ENCODE data around the gene CHD3. TPM values are rescaled to one million over a fixed set of nuclear protein-coding genes. Genes with fewer than 3 reads are reported as not detected.
"Not testable (repeated sequence)": the region's sequence is repeated elsewhere in the genome, so short reads cannot be mapped to it uniquely, and the experiment has no call there.

The CHD3 gene
- total and polyA plus RNA-seq, 2 donors from 2014 or later, result 41.5 to 94.6 TPM

DNA sequence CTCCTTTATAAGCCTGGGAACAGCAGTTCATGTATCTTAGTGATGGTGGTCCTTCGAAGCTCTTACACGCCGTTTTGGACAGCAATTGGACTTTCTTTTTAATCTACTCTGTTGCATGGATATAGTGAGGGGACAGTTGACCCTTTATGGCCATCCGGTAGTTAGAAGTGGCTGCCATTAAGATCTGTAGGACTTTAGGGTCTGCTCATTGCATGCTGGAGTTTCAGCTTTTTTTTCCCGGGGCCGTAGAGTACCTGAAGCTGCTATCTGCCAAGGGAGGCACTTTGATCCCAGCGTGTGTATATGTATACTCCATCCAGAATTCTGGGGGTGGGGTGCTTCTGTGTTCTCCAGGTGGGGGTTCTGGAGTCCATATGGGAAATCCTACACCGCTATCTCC is 29.6 kb upstream of the CHD3 start:
- Histone ChIP-seq H3K27me3 (ENCODE audit: control insufficient read depth, insufficient read depth, low read length) (no peaks in the 10 kb centered on the region), H3K36me3 (ENCODE audit: control insufficient read depth in 2 of 3, insufficient read depth in 3 of 3, low read length in 3 of 3) (peaks cover 0 to 2% (median 0%) of the 10 kb centered on the region in 3 donors), H3K4me1 (ENCODE audit: control insufficient read depth in 2 of 3, insufficient read depth in 2 of 3, low read depth in 1 of 3, low read length in 3 of 3) (peaks cover 0 to 25% (median 4%) of the 10 kb centered on the region in 3 donors), H3K9ac (ENCODE audit: low read length in 3 of 3) (peak overlapping the region in 1 of 3 donors; percentile 63), H3K27ac (ENCODE audit: low read depth in 2 of 2, low read length in 2 of 2) (no peak overlapping the region), H3K9me3 (ENCODE audit: control insufficient read depth in 2 of 3, insufficient read depth in 1 of 3, low read length in 3 of 3) (no peaks in the 10 kb centered on the region), H3K4me3 (ENCODE audit: low read length in 3 of 3) (peak overlapping the region in 2 of 3 donors; percentile 73 to 79)
- FAIRE-seq, result no peak
- TF ChIP-seq, protein P1, sequence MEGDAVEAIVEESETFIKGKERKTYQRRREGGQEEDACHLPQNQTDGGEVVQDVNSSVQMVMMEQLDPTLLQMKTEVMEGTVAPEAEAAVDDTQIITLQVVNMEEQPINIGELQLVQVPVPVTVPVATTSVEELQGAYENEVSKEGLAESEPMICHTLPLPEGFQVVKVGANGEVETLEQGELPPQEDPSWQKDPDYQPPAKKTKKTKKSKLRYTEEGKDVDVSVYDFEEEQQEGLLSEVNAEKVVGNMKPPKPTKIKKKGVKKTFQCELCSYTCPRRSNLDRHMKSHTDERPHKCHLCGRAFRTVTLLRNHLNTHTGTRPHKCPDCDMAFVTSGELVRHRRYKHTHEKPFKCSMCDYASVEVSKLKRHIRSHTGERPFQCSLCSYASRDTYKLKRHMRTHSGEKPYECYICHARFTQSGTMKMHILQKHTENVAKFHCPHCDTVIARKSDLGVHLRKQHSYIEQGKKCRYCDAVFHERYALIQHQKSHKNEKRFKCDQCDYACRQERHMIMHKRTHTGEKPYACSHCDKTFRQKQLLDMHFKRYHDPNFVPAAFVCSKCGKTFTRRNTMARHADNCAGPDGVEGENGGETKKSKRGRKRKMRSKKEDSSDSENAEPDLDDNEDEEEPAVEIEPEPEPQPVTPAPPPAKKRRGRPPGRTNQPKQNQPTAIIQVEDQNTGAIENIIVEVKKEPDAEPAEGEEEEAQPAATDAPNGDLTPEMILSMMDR (IDR thresholded peaks at IDR 0.05; ENCODE audit: borderline replicate concordance, extremely low read depth, insufficient read depth), result no peak
- intact Hi-C loops (cut with DNase I), result no loop called here
- DNase-seq, result no peak

DNA sequence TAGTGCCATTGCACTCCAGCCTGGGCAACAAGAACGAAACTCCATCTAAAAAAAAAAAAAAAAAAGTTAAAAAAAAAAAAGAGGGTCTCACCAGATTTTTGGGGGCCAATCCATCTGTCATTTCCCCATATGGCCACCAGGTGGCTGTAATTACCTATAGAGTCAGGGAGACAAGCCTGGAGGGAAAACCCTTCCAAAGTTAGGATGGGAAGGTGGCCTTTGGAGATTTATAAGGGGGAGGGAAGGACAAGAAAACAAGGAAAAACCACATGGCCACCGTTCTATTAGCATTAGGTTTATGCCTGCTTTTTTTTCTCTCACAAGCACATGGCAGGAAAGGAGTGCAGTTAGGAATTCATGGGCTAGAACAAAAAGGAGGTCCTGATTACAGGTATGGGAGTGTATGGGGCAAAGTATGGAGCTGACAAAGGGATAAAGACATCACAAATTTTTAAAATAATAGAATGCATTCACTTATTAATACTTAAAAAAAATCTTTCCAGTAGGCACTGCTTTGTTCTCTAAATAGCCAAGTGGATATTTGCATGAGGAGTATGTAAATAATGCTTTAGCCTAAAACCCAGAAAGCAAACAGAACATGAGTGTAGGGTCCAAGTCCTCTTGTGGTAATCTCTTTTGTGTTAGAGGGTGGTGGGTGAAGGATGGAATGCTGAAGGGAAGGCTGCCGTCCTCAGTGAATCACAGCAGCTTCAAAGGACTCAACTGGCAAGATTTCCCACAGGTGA is 25.7 kb upstream of the CHD3 start:
- Histone ChIP-seq H3K36me3 (ENCODE audit: control insufficient read depth in 2 of 3, insufficient read depth in 3 of 3, low read length in 3 of 3) (peaks cover 0 to 2% (median 2%) of the 10 kb centered on the region in 3 donors), H3K4me1 (ENCODE audit: control insufficient read depth in 2 of 3, insufficient read depth in 2 of 3, low read depth in 1 of 3, low read length in 3 of 3) (peaks cover 0 to 9% (median 4%) of the 10 kb centered on the region in 3 donors), H3K27me3 (ENCODE audit: control insufficient read depth, insufficient read depth, low read length) (no peaks in the 10 kb centered on the region), H3K4me3 (ENCODE audit: low read length in 3 of 3) (no peak overlapping the region), H3K27ac (ENCODE audit: low read depth in 2 of 2, low read length in 2 of 2) (no peak overlapping the region), H3K9me3 (ENCODE audit: control insufficient read depth in 2 of 3, insufficient read depth in 1 of 3, low read length in 3 of 3) (peaks cover 0 to 4% (median 0%) of the 10 kb centered on the region in 3 donors), H3K9ac (ENCODE audit: low read length in 3 of 3) (no peak overlapping the region)
- intact Hi-C loops (cut with DNase I), result loop anchor here (5.0 kb wide), 1 partner anchor 124 kb away; no protein-coding TSS in a partner anchor
- TF ChIP-seq, protein P1 (IDR thresholded peaks at IDR 0.05; ENCODE audit: borderline replicate concordance, extremely low read depth, insufficient read depth), result peak; percentile 81
- DNase-seq, result peak in 4 of 5 donors; percentile 62 to 88 (median 72)
- FAIRE-seq, result no peak

DNA sequence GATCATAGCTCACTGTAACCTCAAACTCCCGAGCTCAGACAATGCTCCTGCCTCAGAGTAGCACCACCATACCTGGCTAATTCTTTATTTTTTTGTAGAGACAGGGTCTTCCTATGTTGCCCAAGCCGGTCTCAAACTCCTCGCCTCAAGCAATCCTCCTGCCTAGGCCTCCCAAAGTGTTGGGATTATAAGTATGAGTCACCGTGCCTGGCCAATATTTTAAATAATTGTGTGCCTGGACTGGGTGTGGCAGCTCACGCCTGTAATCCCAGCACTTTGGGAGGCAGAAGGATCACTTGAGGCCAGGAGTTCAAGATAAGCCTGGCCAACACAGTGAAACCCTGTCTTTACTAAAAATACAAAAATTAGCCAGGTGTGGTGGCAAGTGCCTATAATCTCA is 24.2 kb upstream of the CHD3 start:
- H3K36me3 ChIP-seq (ENCODE audit: control insufficient read depth in 2 of 3, insufficient read depth in 3 of 3, low read length in 3 of 3); FAIRE-seq: not testable (repeated sequence)

DNA sequence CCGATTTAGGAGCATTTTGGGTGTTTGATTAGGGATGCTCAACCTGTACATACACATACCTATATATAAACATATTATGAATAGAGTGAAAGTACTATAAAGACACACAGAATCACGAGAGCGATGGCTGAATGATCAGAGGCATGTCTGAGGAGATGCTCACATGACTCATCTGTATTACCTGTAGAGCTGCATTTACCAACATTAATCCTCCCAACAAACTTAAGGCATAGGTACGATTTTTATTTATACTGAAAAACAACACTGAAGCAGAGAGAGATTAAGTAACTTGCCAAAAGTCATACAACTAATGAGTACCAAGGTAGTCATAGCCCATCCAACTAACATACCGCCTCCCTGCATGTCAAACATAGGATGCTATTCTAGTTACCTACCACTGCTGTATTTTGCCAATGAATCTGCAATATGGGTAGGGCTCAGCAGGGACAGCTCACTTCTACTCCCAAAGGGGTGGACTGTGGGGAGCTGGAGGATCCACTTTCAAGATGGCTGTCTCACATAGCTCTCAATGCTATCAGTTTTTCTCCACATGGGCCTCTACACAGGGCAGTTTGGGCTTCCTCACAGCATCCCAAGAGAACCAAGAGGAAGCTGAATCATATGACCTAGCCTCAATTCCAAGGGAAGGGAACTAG is 23.5 kb upstream of the CHD3 start:
- FAIRE-seq, result no peak
- intact Hi-C loops (cut with DNase I), result loop anchor here (5.0 kb wide), 1 partner anchor 122 kb away; no protein-coding TSS in a partner anchor
- H3K4me1 ChIP-seq (ENCODE audit: control insufficient read depth in 2 of 3, insufficient read depth in 2 of 3, low read depth in 1 of 3, low read length in 3 of 3), result no peaks in the 10 kb centered on the region

More for the DNA sequence above, 24.2 kb upstream of the CHD3 start:
- H3K4me1 ChIP-seq (ENCODE audit: control insufficient read depth in 2 of 3, insufficient read depth in 2 of 3, low read depth in 1 of 3, low read length in 3 of 3); H3K27me3 ChIP-seq (ENCODE audit: control insufficient read depth, insufficient read depth, low read length); H3K9me3 ChIP-seq (ENCODE audit: control insufficient read depth in 2 of 3, insufficient read depth in 1 of 3, low read length in 3 of 3); H3K9ac ChIP-seq (ENCODE audit: low read length in 3 of 3); H3K27ac ChIP-seq (ENCODE audit: low read depth in 2 of 2, low read length in 2 of 2); DNase-seq; H3K4me3 ChIP-seq (ENCODE audit: low read length in 3 of 3): not testable (repeated sequence)
- intact Hi-C loops (cut with DNase I), result loop anchor here (5.0 kb wide), 1 partner anchor 123 kb away; no protein-coding TSS in a partner anchor

More for the DNA sequence above, 23.5 kb upstream of the CHD3 start:
- H3K9ac ChIP-seq (ENCODE audit: low read length in 3 of 3), result no peak overlapping the region
- peaks cover 0 to 3% (median 2%) of the 10 kb centered on the region in 3 donors for H3K36me3 ChIP-seq (ENCODE audit: control insufficient read depth in 2 of 3, insufficient read depth in 3 of 3, low read length in 3 of 3)
- no peak for DNase-seq
- H3K27me3 ChIP-seq (ENCODE audit: control insufficient read depth, insufficient read depth, low read length), result no peaks in the 10 kb centered on the region
- TF ChIP-seq, protein P1 (IDR thresholded peaks at IDR 0.05; ENCODE audit: borderline replicate concordance, extremely low read depth, insufficient read depth), result no peak
- H3K4me3 ChIP-seq (ENCODE audit: low read length in 3 of 3), result no peak overlapping the region
- H3K27ac ChIP-seq (ENCODE audit: low read depth in 2 of 2, low read length in 2 of 2), result no peak overlapping the region
- peaks cover 0 to 4% (median 0%) of the 10 kb centered on the region in 3 donors for H3K9me3 ChIP-seq (ENCODE audit: control insufficient read depth in 2 of 3, insufficient read depth in 1 of 3, low read length in 3 of 3)
